Astrocyte of the hippocampus (primary cell): ENCODE measurements around the gene AGAP5.
"Not testable (repeated sequence)": the region's sequence is repeated elsewhere in the genome, so short reads cannot be mapped to it uniquely, and the experiment has no call there.

ENCODE experiments used
- DNase-seq: peaks from one replicate; pipeline ENCODE4 v3.0.0; 2011; ENCODE audit warnings: low read depth, low spot score

Gene AGAP5

DNA sequence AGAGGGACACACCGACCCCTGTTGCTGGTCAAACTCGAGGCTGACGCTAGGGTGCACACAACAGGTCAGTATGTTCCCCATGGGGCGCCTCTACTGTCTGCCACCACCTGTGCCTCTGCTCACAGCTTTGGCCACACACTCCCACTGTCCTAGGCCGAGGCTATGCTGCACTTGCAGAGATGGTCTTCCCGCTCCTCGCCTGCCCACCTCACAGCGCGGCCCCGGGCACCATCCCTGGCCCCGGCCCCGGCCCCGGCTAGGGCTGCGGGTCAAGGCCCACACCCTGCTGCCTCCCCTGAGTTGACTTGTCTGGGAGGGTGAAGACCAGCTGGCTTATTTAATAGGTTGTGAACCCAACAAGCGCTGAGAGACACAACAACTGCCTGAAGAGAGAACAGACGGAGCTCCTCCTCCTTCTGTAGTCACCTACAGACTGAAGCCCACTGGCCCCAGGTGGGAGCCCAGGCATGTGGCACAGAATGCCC, at the start of gene AGAP5:
Gene AGAP5, minus strand, starts transcription at position 435 of the 485 bp plus-strand sequence. Its CDS starts 354 bp downstream, at position 81.
- DNase-seq: not testable (repeated sequence)

DNA sequence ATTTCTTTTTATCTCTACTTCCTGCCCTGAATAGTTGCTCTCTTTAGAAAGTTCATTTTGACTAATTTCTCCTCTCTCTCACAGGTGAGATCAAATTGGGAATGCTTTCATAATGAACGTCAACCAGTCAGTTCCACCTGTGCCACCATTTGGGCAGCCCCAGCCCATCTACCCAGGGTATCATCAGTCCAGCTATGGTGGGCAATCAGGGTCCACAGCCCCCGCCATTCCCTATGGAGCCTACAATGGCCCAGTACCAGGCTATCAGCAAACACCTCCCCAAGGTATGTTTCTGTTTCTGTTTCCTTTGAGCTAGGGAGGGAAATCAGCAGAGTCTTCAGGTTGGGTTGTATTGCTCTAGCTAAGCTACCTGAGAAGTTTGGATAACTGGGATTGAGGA, 48.8 kb upstream of the AGAP5 start:
- DNase-seq: no peak

- DNase-seq: peak; percentile 79
Observed at GRCh38 chr10:73744664-73744975, 46.7 kb upstream of the AGAP5 start.

DNA sequence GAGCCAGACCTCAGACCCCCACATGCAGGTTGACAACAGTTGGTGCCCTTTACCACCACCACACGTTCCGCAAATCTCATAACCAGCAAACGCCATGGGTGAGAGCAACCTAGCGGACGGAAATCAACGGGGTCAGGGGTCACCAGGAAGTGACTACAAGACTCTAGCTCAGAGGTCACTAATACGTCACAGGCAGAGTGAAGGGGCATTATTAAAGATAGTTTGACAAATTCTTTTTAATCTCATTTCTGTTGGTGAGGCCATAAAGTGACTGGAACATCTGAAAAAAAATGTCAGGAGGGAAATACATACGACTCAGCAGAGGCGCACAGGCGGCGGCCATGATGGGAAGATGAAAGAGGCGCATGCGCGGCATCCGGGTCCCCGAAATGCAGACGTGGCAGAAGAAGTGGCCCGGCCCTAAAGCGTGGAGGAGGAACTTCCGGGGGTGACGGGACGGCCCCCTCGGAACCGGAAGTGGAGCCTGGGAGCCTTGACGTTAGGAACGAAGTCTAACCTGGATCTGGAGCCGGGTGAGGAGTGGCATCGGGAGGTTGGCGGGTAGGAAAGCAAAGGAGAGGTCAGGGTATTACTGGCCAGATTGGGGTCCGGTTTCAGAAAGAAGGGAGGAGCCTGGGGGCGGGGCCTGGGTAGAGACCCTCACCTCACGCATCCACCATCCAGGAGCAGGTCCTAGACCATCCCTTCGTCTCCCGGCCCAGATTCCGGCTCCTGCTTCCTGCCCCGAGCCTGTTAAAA, 46.2 kb upstream of the AGAP5 start, which contains the start of gene SEC24C:
Gene SEC24C, plus strand, starts transcription at position 468 of the 759 bp plus-strand sequence. CDS start 2,461 bp downstream, outside the sequence.
- DNase-seq: peak; percentile 98

DNA sequence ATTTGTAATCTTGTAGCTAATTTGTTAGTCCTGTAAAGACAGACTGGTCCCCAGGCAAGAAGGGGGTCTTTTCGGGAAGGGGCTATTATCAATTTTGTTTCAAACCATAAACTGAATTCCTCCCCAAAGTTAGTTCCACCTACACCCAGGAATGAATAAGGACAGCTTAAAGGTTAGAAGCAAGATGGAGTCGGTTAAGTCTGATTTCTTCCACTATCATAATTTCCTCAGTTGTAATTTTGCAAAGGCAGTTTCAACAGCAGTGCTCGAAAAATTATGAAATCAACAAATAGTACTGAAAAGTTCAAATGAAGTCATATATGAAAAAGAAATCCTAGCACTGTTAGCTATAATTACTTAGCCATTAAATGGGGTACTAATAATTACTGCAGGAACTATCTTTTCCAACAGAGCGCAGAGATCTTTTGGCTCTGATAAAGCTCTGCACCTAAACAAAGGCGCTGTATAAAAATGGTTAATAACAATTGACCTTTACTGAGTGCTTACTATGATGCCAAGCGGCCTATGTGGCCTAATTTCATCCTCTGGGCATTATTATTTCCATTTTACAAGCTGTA, 45.5 kb upstream of the AGAP5 start:
- no peak for DNase-seq

- no peak for DNase-seq
Observed at GRCh38 chr10:73742454-73742734, 44.5 kb upstream of the AGAP5 start.

- not testable (repeated sequence) for DNase-seq
Observed at GRCh38 chr10:73740501-73741254, 42.8 kb upstream of the AGAP5 start.

GRCh38 chr10:73734796-73735305, 36.9 kb upstream of the AGAP5 start:
- no peak for DNase-seq

DNA sequence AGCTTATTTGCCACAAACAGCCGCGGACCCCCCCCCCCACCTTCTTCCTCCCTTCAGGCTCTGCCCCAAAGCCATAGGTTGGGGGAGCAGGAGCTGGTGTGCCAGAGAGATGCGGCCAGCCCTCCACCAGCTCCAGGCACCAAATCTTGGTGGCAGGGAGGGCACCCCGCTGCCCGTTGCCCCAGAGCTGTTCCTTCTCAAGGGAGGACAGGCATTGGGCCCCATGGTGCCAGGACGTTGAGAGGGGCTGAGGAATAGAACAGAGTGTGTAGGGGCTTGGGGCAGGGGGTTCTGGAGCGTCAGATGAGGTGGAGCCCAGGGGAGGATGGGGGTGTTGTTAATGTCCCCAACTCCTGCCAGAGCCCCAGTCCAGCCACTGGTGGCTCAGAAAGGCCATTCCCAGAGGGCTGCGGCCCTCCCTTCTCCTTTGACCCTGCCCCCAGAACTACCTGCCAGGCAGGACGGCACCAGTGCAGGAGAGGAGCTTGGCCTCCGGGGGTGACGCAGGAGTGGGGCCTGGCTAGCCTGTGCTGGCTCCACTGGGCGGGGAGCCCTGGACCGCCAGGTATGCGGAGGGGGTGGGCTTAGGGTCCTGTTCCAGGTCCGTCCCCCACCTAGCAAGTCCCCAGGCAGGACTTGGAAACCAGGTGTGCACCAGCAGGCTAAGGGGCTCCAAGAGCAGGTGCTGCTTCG, 36.3 kb upstream of the AGAP5 start:
- DNase-seq: no peak

GRCh38 chr10:73732931-73733623, 35.2 kb upstream of the AGAP5 start:
- no peak for DNase-seq

DNA sequence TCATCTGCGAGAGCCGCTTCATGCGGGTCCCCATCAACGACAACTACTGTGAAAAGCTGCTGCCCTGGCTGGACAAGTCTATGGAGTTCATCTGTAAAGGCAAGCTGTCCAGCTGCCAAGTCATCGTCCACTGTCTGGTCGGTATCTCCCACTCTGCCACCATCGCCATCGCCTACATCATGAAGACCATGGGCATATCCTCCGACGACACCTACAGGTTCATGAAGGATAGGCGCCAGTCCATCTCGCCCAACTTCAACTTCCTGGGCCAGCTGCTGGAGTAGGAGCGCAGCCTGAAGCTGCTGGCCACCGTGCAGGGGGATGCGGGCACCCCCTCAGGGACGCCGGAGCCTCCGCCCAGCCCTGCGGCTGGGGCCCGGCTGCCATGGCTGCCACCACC, 34.5 kb upstream of the AGAP5 start:
- no peak for DNase-seq

DNA sequence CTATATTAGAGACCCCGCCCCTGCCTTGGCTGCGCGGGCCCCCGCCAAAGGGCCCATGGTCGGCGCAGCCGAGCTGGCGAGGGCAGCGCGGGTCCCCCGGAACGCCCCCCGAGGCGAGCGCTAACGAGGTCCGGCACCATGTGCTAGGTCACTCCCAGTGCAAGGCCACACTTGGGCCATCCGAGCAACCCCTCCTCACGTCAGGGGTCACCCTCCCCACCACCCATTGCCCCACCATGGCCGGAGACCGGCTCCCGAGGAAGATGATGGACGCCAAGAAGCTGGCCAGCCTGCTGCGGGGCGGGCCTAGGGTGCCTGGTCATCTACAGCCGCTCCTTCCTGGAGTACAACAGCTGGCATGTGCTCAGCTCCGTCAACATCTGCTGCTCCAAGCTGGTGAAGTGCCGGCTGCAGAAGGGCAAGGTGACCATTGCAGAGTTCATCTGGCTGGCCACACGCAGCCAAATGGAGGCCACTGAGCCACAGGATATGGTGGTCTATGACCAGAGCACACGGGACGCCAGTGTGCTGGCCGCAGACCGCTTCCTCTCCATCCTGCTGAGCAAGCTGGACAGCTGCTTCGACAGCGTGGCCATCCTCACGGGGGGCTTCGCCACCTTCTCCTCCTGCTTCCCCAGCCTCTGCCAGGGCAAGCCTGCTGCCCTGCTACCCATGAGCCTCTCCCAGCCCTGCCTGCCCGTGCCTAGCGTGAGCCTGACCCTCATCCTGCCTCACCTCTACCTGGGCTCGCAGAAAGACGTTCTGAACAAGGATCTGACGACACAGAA, 33.9 kb upstream of the AGAP5 start:
- DNase-seq: no peak

DNA sequence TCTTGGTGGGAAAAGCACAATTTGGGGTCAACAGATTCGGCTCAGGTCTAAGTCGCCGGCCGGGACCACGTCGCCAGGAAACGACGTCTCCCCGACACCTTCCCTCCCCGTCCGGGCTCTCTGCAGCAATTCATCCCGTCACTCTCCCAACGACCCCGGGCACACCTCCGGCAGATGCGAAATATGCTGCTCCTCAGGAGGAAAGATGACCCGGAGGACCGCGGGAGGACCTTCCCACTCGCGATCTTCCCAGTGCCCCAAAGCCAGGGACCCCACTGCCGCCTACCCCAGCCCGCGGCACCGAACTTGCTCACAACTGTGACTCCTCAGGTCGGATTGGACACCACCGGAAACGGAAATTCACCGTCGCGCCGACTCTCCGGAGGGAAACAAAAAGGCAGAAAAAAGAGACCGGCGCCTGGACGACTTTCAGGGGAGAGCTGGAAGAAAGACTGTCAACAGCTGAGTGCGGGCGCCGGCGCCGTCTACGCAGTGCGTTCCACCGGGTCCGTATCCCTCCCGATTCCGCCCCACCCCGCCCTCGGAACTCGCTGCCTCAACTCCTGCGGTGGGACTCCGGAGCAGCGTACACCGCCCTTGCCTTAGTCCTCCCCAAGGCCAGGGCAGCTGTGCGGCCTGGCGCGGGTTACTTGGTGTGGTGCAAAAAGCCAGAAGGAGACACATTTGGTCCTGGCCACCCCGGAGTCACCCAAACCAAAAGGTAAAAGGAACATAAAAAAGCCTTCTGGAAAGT, 32.4 kb upstream of the AGAP5 start:
- DNase-seq: peak; percentile 94

- DNase-seq: not testable (repeated sequence)
Observed at GRCh38 chr10:73729781-73730152, 31.9 kb upstream of the AGAP5 start.

GRCh38 chr10:73723516-73723915, 25.6 kb upstream of the AGAP5 start:
- no peak for DNase-seq

GRCh38 chr10:73720561-73720960, 22.7 kb upstream of the AGAP5 start:
- not testable (repeated sequence) for DNase-seq

- DNase-seq: no peak
Observed at GRCh38 chr10:73717556-73717955, 19.6 kb upstream of the AGAP5 start.

GRCh38 chr10:73716251-73716650, 18.3 kb upstream of the AGAP5 start:
- no peak for DNase-seq
